Measurements from ENCODE around the gene CUL2. TPM values are rescaled to one million over a fixed set of nuclear protein-coding genes. Genes with fewer than 3 reads are reported as not detected.

The CUL2 gene
- total RNA-seq, 1 donor from 2014 or later = 33.7 TPM

- no peak overlapping the region for H3K27ac Mint-ChIP-seq
These were observed 54.5 kb downstream of the CUL2 start for GRCh38 chr10:35035606-35036005.

GRCh38 chr10:35027567-35027966 lies 62.6 kb downstream of the CUL2 start:
- TF ChIP-seq CTCF (IDR thresholded peaks at IDR 0.05) = no peak
- no peaks in the 10 kb centered on the region for H3K4me1 Mint-ChIP-seq
- peaks cover 71% of the 10 kb centered on the region for H3K36me3 Mint-ChIP-seq (ENCODE audit: low read depth)
- no peak overlapping the region for H3K27ac Mint-ChIP-seq
- no peaks in the 10 kb centered on the region for H3K27me3 Mint-ChIP-seq
- DNase-seq = no peak
- intact Hi-C loops (cut with micrococcal nuclease) = no loop called here
- no peaks in the 10 kb centered on the region for H3K9me3 Mint-ChIP-seq
- POLR2A ChIA-PET = interaction anchor here (0.6 kb wide), 1 partner anchor 168 kb away, joined by 11 read pairs; no protein-coding TSS in a partner anchor
- no peak overlapping the region for H3K4me3 Mint-ChIP-seq
- CTCF ChIA-PET = no interaction called here
- no peak for ATAC-seq (ENCODE audit: low read depth)

More at GRCh38 chr10:35035606-35036005, 54.5 kb downstream of the CUL2 start:
- H3K4me3 Mint-ChIP-seq = no peak overlapping the region
- H3K27me3 Mint-ChIP-seq = no peaks in the 10 kb centered on the region
- no peak for ATAC-seq (ENCODE audit: low read depth)
- intact Hi-C loops (cut with micrococcal nuclease) = no loop called here
- ChIA-PET CTCF (no interaction called here), POLR2A (no interaction called here)
- H3K36me3 Mint-ChIP-seq (ENCODE audit: low read depth) = peaks cover 66% of the 10 kb centered on the region
- H3K4me1 Mint-ChIP-seq = no peaks in the 10 kb centered on the region
- no peak for TF ChIP-seq CTCF (IDR thresholded peaks at IDR 0.05)
- DNase-seq = no peak
- H3K9me3 Mint-ChIP-seq = no peaks in the 10 kb centered on the region

GRCh38 chr10:35025916-35026315 lies 64.2 kb downstream of the CUL2 start:
- DNase-seq = no peak
- no peak overlapping the region for H3K27ac Mint-ChIP-seq
- H3K36me3 Mint-ChIP-seq (ENCODE audit: low read depth) = peaks cover 71% of the 10 kb centered on the region
- H3K4me1 Mint-ChIP-seq = no peaks in the 10 kb centered on the region
- ChIA-PET POLR2A (no interaction called here), CTCF (no interaction called here)
- ATAC-seq (ENCODE audit: low read depth) = no peak
- H3K9me3 Mint-ChIP-seq = no peaks in the 10 kb centered on the region
- H3K27me3 Mint-ChIP-seq = no peaks in the 10 kb centered on the region
- no peak for TF ChIP-seq CTCF (IDR thresholded peaks at IDR 0.05)
- H3K4me3 Mint-ChIP-seq = no peak overlapping the region
- intact Hi-C loops (cut with micrococcal nuclease) = no loop called here

- no peaks in the 10 kb centered on the region for H3K27me3 Mint-ChIP-seq
- no peak for ATAC-seq (ENCODE audit: low read depth)
- TF ChIP-seq CTCF (IDR thresholded peaks at IDR 0.05) = no peak
- CTCF ChIA-PET = no interaction called here
- no peaks in the 10 kb centered on the region for H3K4me1 Mint-ChIP-seq
- peaks cover 77% of the 10 kb centered on the region for H3K36me3 Mint-ChIP-seq (ENCODE audit: low read depth)
- no peak overlapping the region for H3K27ac Mint-ChIP-seq
- DNase-seq = no peak
- no peak overlapping the region for H3K4me3 Mint-ChIP-seq
- POLR2A ChIA-PET = no interaction called here
- intact Hi-C loops (cut with micrococcal nuclease) = no loop called here
- no peaks in the 10 kb centered on the region for H3K9me3 Mint-ChIP-seq
These were observed 69.7 kb downstream of the CUL2 start for GRCh38 chr10:35020481-35020880.

- ChIA-PET CTCF (no interaction called here), POLR2A (no interaction called here)
- Mint-ChIP-seq H3K36me3 (ENCODE audit: low read depth) (peaks cover 72% of the 10 kb centered on the region), H3K27me3 (no peaks in the 10 kb centered on the region), H3K27ac (no peak overlapping the region), H3K9me3 (no peaks in the 10 kb centered on the region), H3K4me1 (no peaks in the 10 kb centered on the region), H3K4me3 (no peak overlapping the region)
- no peak for TF ChIP-seq CTCF (IDR thresholded peaks at IDR 0.05)
- ATAC-seq (ENCODE audit: low read depth) (no peak), DNase-seq (no peak)
- intact Hi-C loops (cut with micrococcal nuclease) = no loop called here
These were observed 70.8 kb downstream of the CUL2 start for GRCh38 chr10:35019041-35020024.

All from activated B cell treated with CpG ODN at 0.5 μM for 24 hours (primary cell).